GM04504 (cell line): ENCODE measurements around the gene PBLD.

Source experiments
- DNase-seq: peaks from one replicate; pipeline ENCODE4 v3.0.0-alpha.2; 2012; ENCODE audit warnings: low read depth

The PBLD gene

GRCh38 chr10:68233046-68233445, 99.7 kb downstream of the PBLD start:
- no peak for DNase-seq
